Retinal pigment epithelial cell (primary cell): ENCODE results near the gene G6PC1.
"Not testable (repeated sequence)": the region's sequence is repeated elsewhere in the genome, so short reads cannot be mapped to it uniquely, and the experiment has no call there.

ENCODE experiments used
- DNase-seq: peaks from one replicate; pipeline ENCODE4 v3.0.0-alpha.2; 2010; ENCODE audit warnings: low read depth
- H3K4me3 ChIP-seq: 2 replicates; pipeline ENCODE4 v1.5.1; 2011; ENCODE audit warnings: mild to moderate bottlenecking, low read length, control low read depth, moderate library complexity
- TF ChIP-seq, protein P1 (sequence below): conservative IDR thresholded peaks from 2 replicates; pipeline ENCODE4 v1.5.1; 2011; ENCODE audit warnings: low read depth, low read length, control low read depth, inconsistent platforms

The G6PC1 gene

DNA sequence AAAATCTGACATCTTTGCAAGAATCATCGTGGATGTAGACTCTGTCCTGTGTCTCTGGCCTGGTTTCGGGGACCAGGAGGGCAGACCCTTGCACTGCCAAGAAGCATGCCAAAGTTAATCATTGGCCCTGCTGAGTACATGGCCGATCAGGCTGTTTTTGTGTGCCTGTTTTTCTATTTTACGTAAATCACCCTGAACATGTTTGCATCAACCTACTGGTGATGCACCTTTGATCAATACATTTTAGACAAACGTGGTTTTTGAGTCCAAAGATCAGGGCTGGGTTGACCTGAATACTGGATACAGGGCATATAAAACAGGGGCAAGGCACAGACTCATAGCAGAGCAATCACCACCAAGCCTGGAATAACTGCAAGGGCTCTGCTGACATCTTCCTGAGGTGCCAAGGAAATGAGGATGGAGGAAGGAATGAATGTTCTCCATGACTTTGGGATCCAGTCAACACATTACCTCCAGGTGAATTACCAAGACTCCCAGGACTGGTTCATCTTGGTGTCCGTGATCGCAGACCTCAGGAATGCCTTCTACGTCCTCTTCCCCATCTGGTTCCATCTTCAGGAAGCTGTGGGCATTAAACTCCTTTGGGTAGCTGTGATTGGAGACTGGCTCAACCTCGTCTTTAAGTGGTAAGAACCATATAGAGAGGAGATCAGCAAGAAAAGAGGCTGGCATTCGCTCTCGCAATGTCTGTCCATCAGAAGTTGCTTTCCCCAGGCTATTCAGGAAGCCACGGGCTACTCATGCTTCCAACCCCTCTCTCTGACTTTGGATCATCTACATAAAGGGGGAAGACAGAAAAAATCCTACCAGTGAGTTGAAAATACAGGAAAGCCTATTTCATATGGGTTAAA is at the start of gene G6PC1:
Gene G6PC1 (plus strand): TSS at position 340 of the 872 bp plus-strand sequence. CDS start 78 bp downstream, at position 418.
- TF ChIP-seq, protein P1, sequence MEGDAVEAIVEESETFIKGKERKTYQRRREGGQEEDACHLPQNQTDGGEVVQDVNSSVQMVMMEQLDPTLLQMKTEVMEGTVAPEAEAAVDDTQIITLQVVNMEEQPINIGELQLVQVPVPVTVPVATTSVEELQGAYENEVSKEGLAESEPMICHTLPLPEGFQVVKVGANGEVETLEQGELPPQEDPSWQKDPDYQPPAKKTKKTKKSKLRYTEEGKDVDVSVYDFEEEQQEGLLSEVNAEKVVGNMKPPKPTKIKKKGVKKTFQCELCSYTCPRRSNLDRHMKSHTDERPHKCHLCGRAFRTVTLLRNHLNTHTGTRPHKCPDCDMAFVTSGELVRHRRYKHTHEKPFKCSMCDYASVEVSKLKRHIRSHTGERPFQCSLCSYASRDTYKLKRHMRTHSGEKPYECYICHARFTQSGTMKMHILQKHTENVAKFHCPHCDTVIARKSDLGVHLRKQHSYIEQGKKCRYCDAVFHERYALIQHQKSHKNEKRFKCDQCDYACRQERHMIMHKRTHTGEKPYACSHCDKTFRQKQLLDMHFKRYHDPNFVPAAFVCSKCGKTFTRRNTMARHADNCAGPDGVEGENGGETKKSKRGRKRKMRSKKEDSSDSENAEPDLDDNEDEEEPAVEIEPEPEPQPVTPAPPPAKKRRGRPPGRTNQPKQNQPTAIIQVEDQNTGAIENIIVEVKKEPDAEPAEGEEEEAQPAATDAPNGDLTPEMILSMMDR, result no peak
- no peak within 1 kb of the TSS for H3K4me3 ChIP-seq
- DNase-seq, result no peak

DNA sequence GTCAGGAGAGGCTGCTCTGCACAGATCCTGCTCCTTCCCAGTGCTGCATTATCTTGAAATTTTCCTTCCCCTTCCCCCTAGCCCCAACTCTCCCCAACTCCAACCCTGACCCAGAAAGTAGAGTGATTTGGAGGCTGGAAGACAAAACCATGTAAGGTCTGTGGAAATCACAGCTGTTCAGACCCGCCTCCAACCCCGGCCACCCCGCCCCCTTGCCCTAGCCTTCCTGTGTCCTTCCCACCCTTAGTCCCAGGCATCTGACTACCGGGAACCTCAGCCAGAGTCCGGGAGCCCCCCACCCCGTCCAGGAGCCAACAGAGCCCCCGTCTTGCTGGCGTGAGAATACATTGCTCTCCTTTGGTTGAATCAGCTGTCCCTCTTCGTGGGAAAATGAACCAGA is 49.6 kb upstream of the G6PC1 start, which contains the start of gene AOC3:
Gene AOC3 (plus strand): TSS at position 246 of the 400 bp plus-strand sequence. CDS start 145 bp downstream, at position 391.
- H3K4me3 ChIP-seq, result no peak within 1 kb of the TSS
- DNase-seq, result no peak
- TF ChIP-seq, protein P1, result no peak

DNA sequence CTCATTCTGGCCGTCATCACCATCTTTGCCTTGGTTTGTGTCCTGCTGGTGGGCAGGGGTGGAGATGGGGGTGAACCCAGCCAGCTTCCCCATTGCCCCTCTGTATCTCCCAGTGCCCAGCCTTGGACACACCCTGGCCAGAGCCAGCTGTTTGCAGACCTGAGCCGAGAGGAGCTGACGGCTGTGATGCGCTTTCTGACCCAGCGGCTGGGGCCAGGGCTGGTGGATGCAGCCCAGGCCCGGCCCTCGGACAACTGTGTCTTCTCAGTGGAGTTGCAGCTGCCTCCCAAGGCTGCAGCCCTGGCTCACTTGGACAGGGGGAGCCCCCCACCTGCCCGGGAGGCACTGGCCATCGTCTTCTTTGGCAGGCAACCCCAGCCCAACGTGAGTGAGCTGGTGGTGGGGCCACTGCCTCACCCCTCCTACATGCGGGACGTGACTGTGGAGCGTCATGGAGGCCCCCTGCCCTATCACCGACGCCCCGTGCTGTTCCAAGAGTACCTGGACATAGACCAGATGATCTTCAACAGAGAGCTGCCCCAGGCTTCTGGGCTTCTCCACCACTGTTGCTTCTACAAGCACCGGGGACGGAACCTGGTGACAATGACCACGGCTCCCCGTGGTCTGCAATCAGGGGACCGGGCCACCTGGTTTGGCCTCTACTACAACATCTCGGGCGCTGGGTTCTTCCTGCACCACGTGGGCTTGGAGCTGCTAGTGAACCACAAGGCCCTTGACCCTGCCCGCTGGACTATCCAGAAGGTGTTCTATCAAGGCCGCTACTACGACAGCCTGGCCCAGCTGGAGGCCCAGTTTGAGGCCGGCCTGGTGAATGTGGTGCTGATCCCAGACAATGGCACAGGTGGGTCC is 49.0 kb upstream of the G6PC1 start:
- not testable (repeated sequence) for H3K4me3 ChIP-seq, DNase-seq

DNA sequence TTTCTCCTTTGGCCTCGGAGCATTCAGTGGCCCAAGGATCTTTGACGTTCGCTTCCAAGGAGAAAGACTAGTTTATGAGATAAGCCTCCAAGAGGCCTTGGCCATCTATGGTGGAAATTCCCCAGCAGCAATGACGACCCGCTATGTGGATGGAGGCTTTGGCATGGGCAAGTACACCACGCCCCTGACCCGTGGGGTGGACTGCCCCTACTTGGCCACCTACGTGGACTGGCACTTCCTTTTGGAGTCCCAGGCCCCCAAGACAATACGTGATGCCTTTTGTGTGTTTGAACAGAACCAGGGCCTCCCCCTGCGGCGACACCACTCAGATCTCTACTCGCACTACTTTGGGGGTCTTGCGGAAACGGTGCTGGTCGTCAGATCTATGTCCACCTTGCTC is 48.2 kb upstream of the G6PC1 start:
- no peak for DNase-seq
- TF ChIP-seq, protein P1, result no peak

DNA sequence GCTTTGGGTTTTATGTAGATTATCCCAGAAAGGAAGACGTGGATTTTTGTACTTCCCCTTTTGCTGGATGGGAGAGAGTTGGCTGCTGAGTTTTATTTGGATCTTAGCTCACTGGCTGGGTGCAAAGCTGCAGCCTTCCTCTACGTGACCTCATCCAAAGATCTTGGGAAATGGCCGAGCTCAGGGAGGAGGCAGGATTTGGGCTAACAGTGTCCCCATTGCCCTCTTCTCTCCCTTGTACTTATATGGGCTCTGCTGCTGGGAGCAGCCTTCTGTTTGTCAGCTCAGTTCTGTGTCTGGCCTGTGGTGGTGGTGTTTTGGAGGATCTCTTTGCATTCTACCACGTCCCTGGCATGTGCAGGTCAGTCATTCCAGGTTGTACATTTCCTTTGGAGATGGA is 47.6 kb upstream of the G6PC1 start:
- H3K4me3 ChIP-seq, result no peak overlapping the region
- TF ChIP-seq, protein P1, result no peak
- no peak for DNase-seq

More for the DNA sequence above, 48.2 kb upstream of the G6PC1 start:
- no peak overlapping the region for H3K4me3 ChIP-seq

DNA sequence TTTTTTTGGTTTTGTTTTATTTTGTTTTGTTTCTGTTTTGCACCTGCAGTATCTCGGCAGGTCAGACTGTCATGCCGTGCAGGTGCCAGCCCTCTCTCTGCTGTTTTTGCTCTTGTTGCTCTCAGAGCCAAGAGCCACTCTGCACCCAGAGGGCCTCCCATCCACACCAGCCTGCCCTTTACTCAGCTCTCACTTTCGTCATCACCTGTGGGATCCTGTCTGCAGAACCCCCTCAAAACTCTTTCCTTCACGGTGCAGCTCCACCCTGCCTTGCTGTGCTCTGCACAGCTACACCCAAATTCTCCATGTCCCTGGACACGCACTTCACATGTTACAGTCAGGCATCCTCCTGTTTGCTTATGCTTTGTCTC is 47.0 kb upstream of the G6PC1 start:
- TF ChIP-seq, protein P1, result no peak
- no peak for DNase-seq
- H3K4me3 ChIP-seq, result no peak overlapping the region

DNA sequence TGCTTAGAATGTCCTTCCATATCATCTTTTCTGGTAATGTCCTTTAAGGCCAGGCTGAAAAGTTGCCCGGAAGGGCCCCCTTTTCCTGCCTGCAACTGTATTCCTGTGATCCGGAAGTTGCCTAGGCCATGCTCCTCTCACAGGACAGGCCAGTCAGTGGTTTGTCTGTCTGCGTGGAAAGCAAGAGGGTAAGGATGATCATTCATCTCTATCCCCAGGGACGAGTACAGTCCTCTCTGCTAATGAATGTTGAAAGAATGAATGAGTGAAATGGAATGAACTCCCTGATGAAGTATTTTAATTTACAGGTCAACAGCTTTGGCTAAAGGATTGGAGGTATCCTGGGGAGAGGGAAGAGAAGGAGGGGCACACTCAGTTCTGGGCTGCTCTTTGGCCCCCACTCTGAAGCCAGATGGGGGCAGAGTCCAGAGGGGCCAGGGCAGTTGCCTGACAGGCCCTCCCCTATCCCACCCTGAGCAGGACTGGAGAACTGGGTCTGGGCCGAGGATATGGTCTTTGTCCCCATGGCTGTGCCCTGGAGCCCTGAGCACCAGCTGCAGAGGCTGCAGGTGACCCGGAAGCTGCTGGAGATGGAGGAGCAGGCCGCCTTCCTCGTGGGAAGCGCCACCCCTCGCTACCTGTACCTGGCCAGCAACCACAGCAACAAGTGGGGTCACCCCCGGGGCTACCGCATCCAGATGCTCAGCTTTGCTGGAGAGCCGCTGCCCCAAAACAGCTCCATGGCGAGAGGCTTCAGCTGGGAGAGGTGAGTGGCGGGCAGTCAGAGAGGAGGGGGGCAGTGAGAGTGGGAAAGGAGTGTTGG is 46.4 kb upstream of the G6PC1 start:
- TF ChIP-seq, protein P1, result no peak
- no peak for DNase-seq
- no peak overlapping the region for H3K4me3 ChIP-seq
